MM.1S (cell line): ENCODE results near the gene PARD3.

Experiments used
- EZH2 ChIP-seq: fragments of 300-600 bp; sonication (generic); optimal IDR thresholded peaks from 2 replicates; pipeline ENCODE3; 2017; ENCODE audit warnings: low read depth, mild to moderate bottlenecking, antibody characterized with exemption, low read length, mixed read lengths
- EZH2phosphoT487 ChIP-seq: fragments of 300-600 bp; sonication (generic); IDR thresholded peaks from 2 replicates; pipeline ENCODE4 v1.6.1; 2018; ENCODE audit warnings: antibody characterized with exemption, low read length
- TF ChIP-seq, protein P1 (sequence below): fragments of 300-600 bp; sonication (generic); IDR thresholded peaks from 2 replicates; pipeline ENCODE4 v1.5.1; 2016; ENCODE audit warnings: antibody characterized with exemption, low read length, mixed read lengths

DNA sequence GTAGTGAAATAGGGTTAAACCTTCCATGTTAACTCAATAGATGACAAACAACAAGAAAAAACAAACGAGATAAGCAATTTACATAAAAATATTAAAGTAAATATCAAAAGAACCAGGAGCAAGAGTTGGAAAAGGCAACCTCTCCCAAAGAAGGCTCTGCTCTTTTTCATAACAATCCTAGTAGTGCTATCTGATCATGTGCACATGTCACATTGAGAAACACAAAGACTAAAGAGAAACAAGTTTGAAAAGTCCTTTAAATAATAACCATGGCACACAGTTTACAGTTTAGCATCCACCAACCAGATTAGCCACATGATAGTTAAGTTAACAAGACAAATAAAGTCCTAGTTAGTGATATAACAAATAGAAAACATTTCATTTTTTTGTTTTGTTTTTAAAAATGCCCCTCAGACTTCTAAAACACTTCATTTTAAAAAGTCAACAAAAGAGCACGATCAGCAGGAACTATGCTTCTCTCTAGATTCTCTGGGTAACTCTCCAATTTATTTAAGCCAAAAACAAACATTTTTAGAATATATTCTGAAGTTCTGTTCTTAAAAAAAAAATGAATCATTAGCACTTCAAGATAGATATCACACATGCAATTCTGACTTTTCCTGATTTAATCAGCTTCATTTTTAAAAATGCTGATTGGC lies 110.4 kb downstream of the PARD3 start:
- TF ChIP-seq, protein P1, sequence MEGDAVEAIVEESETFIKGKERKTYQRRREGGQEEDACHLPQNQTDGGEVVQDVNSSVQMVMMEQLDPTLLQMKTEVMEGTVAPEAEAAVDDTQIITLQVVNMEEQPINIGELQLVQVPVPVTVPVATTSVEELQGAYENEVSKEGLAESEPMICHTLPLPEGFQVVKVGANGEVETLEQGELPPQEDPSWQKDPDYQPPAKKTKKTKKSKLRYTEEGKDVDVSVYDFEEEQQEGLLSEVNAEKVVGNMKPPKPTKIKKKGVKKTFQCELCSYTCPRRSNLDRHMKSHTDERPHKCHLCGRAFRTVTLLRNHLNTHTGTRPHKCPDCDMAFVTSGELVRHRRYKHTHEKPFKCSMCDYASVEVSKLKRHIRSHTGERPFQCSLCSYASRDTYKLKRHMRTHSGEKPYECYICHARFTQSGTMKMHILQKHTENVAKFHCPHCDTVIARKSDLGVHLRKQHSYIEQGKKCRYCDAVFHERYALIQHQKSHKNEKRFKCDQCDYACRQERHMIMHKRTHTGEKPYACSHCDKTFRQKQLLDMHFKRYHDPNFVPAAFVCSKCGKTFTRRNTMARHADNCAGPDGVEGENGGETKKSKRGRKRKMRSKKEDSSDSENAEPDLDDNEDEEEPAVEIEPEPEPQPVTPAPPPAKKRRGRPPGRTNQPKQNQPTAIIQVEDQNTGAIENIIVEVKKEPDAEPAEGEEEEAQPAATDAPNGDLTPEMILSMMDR = no peak
- TF ChIP-seq EZH2 (no peak), EZH2phosphoT487 (no peak)
